Epithelial cell of prostate (primary cell): ENCODE data around the gene CSTPP1.

Experiments used
- DNase-seq: peaks from one replicate; pipeline ENCODE4 v3.0.0-alpha.2; 2011; ENCODE audit warnings: low read depth, low spot score
- H3K27ac ChIP-seq: fragments of 450-650 bp; 2 replicates; pipeline ENCODE4 v1.5.1; 2017; ENCODE audit warnings: mild to moderate bottlenecking

Gene CSTPP1

GRCh38 chr11:47028195-47029093, 91.9 kb downstream of the CSTPP1 start:
- no peak for DNase-seq
- H3K27ac ChIP-seq = no peak overlapping the region

- no peak for DNase-seq
- H3K27ac ChIP-seq = no peak overlapping the region
Measured at GRCh38 chr11:47033439-47033838, 96.9 kb downstream of the CSTPP1 start.

- no peak for DNase-seq
- no peak overlapping the region for H3K27ac ChIP-seq
Measured at GRCh38 chr11:47034091-47034490, 97.5 kb downstream of the CSTPP1 start.

- DNase-seq = no peak
- no peak overlapping the region for H3K27ac ChIP-seq
Measured at GRCh38 chr11:47035108-47035507, 98.5 kb downstream of the CSTPP1 start.

- DNase-seq = no peak
- no peak overlapping the region for H3K27ac ChIP-seq
Measured at GRCh38 chr11:47044119-47044518, 107.6 kb downstream of the CSTPP1 start.

GRCh38 chr11:47047972-47048371, 111.4 kb downstream of the CSTPP1 start:
- H3K27ac ChIP-seq = no peak overlapping the region
- no peak for DNase-seq

GRCh38 chr11:47050284-47050683, 113.7 kb downstream of the CSTPP1 start:
- H3K27ac ChIP-seq = no peak overlapping the region
- DNase-seq = no peak

- DNase-seq = no peak
- no peak overlapping the region for H3K27ac ChIP-seq
Measured at GRCh38 chr11:47051217-47051616, 114.7 kb downstream of the CSTPP1 start.

- DNase-seq = no peak
- H3K27ac ChIP-seq = no peak overlapping the region
Measured at GRCh38 chr11:47052165-47052564, 115.6 kb downstream of the CSTPP1 start.

GRCh38 chr11:47052576-47052975, 116.0 kb downstream of the CSTPP1 start:
- no peak for DNase-seq
- no peak overlapping the region for H3K27ac ChIP-seq

- DNase-seq = no peak
- H3K27ac ChIP-seq = no peak overlapping the region
Measured at GRCh38 chr11:47055534-47055933, 119.0 kb downstream of the CSTPP1 start.

GRCh38 chr11:47056261-47056915, 119.8 kb downstream of the CSTPP1 start:
- no peak overlapping the region for H3K27ac ChIP-seq
- no peak for DNase-seq

GRCh38 chr11:47057365-47057764, 120.8 kb downstream of the CSTPP1 start:
- DNase-seq = no peak

GRCh38 chr11:47060807-47061206, 124.2 kb downstream of the CSTPP1 start:
- no peak for DNase-seq
- no peak overlapping the region for H3K27ac ChIP-seq

More at GRCh38 chr11:47057365-47057764, 120.8 kb downstream of the CSTPP1 start:
- no peak overlapping the region for H3K27ac ChIP-seq

- no peak overlapping the region for H3K27ac ChIP-seq
- DNase-seq = no peak
Measured at GRCh38 chr11:47061429-47062178, 125.0 kb downstream of the CSTPP1 start.

GRCh38 chr11:47062736-47063135, 126.2 kb downstream of the CSTPP1 start:
- no peak for DNase-seq
- no peak overlapping the region for H3K27ac ChIP-seq

- no peak for DNase-seq
- H3K27ac ChIP-seq = no peak overlapping the region
Measured at GRCh38 chr11:47067401-47067800, 130.8 kb downstream of the CSTPP1 start.

- no peak for DNase-seq
- H3K27ac ChIP-seq = no peak overlapping the region
Measured at GRCh38 chr11:47070769-47071168, 134.2 kb downstream of the CSTPP1 start.

- no peak overlapping the region for H3K27ac ChIP-seq
- no peak for DNase-seq
Measured at GRCh38 chr11:47071341-47071740, 134.8 kb downstream of the CSTPP1 start.

- DNase-seq = no peak
- H3K27ac ChIP-seq = no peak overlapping the region
Measured at GRCh38 chr11:47071791-47072261, 135.3 kb downstream of the CSTPP1 start.
